GM12891 (cell line): ENCODE results near the gene SDSL.

Experiments
- DNase-seq: peaks from one replicate; pipeline ENCODE4 v3.0.0; 2011; ENCODE audit warnings: low spot score; ENCODE audit not compliant: insufficient read length
- FAIRE-seq: peaks from 2 replicates; lab custom pipeline; 2011; peaks lifted over from hg19 to GRCh38; lab: Jason Lieb, UNC
- PAX5 ChIP-seq: IDR thresholded peaks from 2 replicates; pipeline ENCODE4 v1.6.1; 2011; ENCODE audit warnings: low read length, moderate library complexity, mild to moderate bottlenecking; ENCODE audit not compliant: insufficient read depth, severe bottlenecking
- POLR2A ChIP-seq: IDR thresholded peaks from 2 replicates; pipeline ENCODE4 v1.6.1; 2011; ENCODE audit warnings: low read depth, low read length, control low read depth
- POLR2AphosphoS5 ChIP-seq: IDR thresholded peaks from 2 replicates; pipeline ENCODE4 v1.6.1; 2011; ENCODE audit warnings: low read depth, low read length, control low read depth
- POU2F2 ChIP-seq: IDR thresholded peaks from 2 replicates; pipeline ENCODE4 v1.6.1; 2011; ENCODE audit warnings: low read depth, mild to moderate bottlenecking, control low read depth, low read length, moderate library complexity
- SPI1 ChIP-seq: IDR thresholded peaks from 2 replicates; pipeline ENCODE4 v1.6.1; 2011; ENCODE audit warnings: low read depth, low read length, control low read depth
- TAF1 ChIP-seq: IDR thresholded peaks from 2 replicates; pipeline ENCODE4 v1.6.1; 2011; ENCODE audit warnings: low read depth, low read length, control low read depth

SDSL gene

DNA sequence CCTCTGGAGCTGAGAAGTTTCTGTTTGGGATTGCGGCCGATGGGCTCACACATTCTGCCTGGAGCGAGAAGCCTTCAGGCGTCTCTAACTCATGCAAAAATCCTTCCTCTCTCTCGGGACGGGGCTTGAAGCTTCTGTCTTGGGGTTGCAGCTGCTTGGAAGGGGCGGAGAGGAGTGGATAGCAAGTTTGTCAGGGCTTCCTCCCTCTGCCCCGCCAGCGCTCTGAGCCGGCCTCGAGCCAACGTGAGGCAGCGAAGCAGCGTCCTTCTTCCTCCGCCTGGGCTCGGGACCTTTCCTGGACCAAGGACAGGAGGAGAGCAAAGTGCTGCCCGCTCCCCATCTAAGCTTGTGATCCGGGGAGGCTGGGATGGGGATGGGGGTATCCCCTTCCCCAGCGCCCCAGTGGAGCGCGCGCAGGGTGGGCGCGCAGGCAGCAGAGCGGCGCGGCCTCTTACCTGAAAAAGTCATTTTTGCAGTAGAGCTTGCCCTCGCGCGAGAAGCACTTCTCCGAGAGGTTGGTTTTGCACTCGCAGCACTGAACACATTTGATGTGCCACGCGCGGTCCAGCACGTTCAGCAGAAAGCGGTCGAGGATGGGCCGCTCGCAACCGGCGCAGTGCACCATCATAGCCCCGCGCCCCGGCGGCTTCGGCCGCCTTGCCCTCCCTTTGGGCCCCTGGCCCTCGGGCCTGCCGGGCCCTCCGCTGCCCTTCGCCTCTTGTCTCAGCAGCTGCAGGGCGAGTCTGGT is 48.9 kb downstream of the SDSL start:
- no peak for TF ChIP-seq SPI1
- TF ChIP-seq POLR2A: no peak
- no peak for TF ChIP-seq POU2F2
- TF ChIP-seq TAF1: no peak
- no peak for TF ChIP-seq POLR2AphosphoS5
- TF ChIP-seq PAX5: no peak
- peak; percentile 19 for DNase-seq

DNA sequence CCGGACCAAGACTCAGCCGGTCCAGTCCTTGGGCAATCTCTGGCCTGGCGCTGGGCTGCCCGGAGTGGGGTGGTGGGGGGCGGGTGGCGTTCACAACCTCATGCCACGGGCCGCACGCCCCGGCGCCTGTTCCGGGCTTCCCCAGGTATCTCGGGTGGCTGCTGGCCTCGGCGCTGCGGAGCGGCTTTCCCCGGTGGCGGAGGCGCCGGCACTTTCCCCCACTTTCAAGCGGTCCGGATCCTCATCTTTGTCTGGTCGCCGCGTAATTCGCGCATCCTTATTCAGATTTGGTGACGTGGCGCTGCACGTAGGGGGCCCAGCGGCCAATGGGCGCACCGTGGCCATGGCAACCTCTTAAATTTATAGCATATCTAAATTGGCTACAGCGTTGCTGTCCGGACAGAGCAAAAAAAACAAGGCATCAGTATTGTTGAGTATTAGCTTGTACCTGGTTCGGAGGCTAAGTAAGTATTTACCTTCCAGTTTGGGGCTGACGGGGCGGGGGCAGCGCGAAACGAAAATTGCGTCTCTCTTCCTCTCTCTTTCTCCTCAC is 49.5 kb downstream of the SDSL start, which contains the start of gene LHX5:
TSS of gene LHX5 (minus strand) at position 253 of the 553 bp plus-strand sequence. CDS start 373 bp downstream, outside the sequence.
- DNase-seq (peak; percentile 17), FAIRE-seq (no peak)
- TF ChIP-seq POU2F2 (no peak), POLR2A (no peak), PAX5 (no peak), TAF1 (no peak), SPI1 (no peak), POLR2AphosphoS5 (no peak)

More for the DNA sequence above, 48.9 kb downstream of the SDSL start:
- FAIRE-seq: no peak

DNA sequence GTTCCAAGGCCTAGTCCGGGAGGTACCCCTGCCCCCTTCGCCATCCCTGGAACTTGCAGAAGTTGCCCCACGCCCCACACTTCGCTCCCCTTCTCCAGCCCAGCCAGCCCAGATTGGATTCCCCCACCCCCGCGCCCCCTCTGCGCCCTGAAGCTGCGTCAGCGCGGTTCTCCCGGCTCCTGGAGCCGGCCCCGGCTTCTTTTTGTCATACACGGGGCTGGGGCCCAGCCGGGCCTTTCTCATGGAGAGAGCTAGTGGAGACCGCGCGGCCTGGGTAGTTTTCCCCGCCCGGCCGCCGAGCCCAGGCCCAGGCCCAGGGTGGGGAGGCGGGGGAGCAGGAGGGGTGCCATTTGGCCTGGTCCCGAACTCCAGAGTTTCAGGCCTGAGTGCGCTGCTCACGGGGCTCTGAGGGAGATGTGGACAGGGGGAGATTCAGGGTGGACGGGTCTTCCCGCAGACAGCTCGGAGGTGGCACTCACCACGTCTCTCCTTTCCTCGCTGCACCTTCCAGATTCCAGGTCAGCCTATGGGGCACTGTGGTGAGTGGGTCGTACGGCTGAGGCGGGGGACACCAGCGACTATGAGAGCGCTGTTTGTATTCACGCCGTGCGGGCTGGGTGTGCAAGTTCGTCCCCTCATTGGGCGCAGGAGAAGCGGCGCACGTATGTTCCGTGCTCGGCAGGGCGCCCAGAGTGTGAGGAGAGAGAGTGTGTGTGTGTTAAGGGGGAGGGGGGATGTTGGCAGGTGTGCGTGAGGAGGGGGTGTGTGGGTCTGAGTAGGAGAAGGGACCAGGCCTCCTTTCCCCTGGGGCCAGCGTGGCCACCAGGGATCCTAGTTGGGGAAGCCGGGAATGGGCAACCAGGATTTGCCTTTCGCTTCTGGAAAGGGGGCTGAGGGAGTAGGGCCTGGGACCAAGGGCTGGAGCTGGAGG is 50.3 kb downstream of the SDSL start:
- FAIRE-seq (no peak), DNase-seq (peak; percentile 16)
- TF ChIP-seq POLR2AphosphoS5: no peak
- TF ChIP-seq PAX5: no peak
- no peak for TF ChIP-seq POLR2A
- no peak for TF ChIP-seq TAF1
- no peak for TF ChIP-seq POU2F2
- no peak for TF ChIP-seq SPI1

DNA sequence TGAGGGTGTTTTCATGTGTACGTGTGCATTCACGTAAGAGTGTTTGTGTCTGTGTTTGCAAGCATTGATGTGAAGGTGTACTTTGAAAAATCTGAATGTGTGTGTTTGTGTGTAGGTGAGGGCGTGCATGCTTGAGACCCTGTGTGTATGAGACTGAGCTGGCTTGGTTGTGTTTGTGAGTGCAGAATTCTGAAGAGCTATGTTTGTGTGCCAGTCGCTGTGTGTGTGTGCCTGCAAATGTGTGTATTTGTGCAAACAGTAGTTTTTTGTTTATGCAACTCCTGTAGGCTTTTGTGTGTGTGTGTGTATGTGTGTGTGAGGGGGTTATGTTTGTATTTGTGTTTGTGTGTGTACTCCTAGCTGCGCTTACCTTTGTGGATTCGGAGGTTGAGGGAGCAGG is 51.2 kb downstream of the SDSL start:
- TF ChIP-seq POLR2A (no peak), SPI1 (no peak), POLR2AphosphoS5 (no peak), TAF1 (no peak), POU2F2 (no peak), PAX5 (no peak)
- no peak for FAIRE-seq
- DNase-seq: no peak

DNA sequence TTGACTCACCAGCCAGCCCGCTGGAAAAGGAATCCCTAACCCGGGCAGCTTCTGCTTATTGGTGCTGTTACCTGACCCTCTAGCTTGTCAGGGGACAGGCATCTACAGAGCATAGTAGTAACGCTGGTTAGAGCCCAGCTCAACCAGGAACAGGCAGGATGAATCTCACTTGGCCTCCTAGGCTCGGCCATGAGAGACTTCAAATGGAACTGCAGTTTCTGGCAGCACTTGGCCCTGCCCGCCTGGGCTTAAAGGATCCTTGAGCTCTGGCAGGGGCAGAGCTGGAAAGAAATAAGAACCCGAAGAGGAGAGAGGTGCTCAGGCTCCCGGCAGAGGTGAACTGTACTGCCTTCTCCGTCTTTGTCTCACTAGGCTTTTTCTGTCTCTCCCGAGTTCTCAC is 51.8 kb downstream of the SDSL start:
- TF ChIP-seq PAX5: no peak
- TF ChIP-seq POU2F2: no peak
- no peak for TF ChIP-seq SPI1
- TF ChIP-seq POLR2AphosphoS5: no peak
- no peak for TF ChIP-seq TAF1
- TF ChIP-seq POLR2A: no peak

DNA sequence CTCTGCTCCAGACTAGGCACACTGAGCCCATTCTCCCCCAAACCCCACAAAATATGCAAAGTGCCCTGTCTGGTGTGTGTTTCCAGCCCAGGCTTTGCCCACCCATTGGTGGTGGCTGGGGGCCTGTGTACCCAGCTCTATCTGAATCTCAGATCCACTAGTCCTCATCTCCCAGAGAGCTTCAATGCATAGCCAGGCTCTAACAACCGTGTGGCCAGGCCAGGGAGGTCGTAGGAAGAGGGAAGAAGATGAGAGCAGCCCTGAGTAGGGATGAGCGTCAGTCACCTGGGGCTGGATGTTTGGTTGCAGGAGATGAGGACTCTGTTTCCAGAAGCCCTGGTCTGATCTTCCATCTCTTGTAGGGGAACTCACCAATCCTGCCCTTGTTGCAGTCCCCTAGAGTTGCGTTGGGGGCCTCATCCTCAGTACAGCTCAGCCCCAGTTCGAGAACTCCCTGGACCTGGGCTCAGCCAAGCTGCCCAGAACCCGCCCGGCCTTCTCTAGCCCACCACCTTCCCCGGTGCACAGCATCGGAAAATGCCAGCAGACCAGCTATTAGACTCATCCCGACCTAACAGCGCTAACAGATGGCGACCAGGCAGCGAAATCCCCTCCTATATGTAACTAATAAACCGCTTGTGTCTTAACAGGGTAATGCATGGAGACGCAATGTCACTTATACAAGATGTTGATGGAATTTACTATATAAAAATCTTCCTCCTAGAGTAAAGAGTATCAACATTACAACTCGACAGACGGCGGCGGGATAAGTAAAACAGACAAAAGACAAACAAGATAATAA is 52.7 kb downstream of the SDSL start:
- DNase-seq (no peak), FAIRE-seq (no peak)
- TF ChIP-seq PAX5: no peak
- no peak for TF ChIP-seq POLR2A
- TF ChIP-seq SPI1: no peak
- no peak for TF ChIP-seq POLR2AphosphoS5
- TF ChIP-seq TAF1: no peak
- no peak for TF ChIP-seq POU2F2

More for the DNA sequence above, 51.8 kb downstream of the SDSL start:
- no peak for FAIRE-seq
- no peak for DNase-seq

DNA sequence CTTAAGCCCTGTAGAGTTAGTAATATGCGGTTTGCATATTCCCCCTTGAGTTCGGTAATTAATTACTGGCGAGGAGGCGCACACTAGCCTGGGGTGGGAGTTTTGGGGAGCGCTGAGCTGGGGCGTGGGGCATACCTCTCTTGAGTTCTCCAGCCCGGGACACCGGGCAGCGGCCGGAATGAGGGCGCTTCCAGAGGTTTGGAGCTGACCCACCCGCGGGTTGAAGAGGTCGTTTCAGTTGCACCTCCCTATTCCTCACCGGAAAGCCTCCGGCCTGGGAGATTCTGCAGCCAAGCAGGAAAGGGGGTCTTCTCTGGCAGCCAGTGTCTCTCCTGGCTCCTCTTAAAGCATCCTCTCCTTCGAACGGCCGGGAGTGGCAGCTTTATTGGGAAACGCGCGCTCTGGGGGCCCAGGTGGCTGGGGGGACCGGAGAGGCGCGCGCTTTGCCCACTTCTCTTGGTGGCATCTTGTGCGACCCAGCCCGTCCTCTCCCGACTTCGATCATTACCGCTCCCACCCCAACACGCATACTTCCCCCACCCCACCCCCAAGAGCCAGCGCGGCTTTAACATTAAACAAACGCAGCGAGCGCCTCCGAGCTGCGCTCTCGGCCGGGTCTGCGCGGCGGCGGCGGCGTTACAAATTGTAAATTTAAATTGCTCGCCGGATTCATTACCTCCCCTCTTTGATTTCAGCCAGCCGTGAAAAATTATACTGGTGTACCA is 53.4 kb downstream of the SDSL start:
- DNase-seq (peak; percentile 23), FAIRE-seq (no peak)
- TF ChIP-seq POLR2AphosphoS5: no peak

DNA sequence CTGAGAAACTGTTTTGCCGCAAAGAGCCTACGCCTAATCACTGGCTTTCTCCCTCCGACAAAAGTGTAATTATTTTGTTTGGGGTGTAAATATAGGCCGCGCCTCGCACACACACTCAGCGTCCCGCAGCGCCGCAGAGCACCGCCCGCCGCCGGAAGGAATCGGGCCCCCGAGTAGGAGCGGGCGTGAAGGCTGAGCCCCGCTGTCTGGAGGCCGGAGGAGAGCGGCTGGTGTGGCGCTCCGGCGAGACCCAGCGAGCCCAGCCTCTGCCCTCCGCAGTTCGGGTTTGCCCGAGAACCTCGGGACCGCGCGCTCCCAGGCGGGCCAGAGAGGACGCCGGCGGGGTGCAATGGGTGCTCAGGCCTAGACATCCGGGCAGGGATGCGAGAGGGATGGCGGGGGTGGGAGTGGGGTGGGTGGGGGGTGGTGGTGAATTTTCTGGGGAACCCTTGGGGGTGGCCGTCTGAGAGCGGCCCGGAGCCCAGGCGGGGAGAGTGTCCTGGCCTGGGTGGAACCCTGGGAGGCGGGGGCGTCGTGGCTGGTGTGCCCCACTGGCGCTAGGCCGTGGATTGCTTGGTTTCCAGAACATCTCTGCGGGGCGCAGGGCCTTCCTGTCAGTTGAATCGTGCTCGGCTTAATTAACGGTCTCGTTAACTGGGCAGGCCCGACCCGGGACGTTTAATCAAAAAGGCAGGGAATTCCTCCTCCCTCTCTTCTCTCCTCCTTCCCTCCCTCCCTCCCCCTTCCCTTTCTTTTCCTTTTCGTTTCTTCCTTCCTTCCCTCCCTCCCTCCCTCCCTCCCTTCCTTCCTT is 54.2 kb downstream of the SDSL start:
- FAIRE-seq: no peak
- TF ChIP-seq SPI1: no peak
- TF ChIP-seq POLR2A: no peak
- no peak for TF ChIP-seq POU2F2
- no peak for TF ChIP-seq TAF1
- TF ChIP-seq POLR2AphosphoS5: no peak
- no peak for TF ChIP-seq PAX5
- peak; percentile 22 for DNase-seq
